Eye (tissue), 1 donor: ENCODE measurements around the gene PHTF2.
A peak's percentile ranks its signal among the peaks of the same experiment; 100 is the strongest.

Experiments
- DNase-seq: peaks from one replicate; pipeline ENCODE4 v3.0.0-alpha.2; 2015

The PHTF2 gene

GRCh38 chr7:77885155-77885554, 86.6 kb downstream of the PHTF2 start:
- no peak for DNase-seq

GRCh38 chr7:77887567-77887966, 89.0 kb downstream of the PHTF2 start:
- no peak for DNase-seq

GRCh38 chr7:77888998-77889397, 90.4 kb downstream of the PHTF2 start:
- no peak for DNase-seq

GRCh38 chr7:77893813-77894212, 95.2 kb downstream of the PHTF2 start:
- peak; percentile 24 for DNase-seq

GRCh38 chr7:77894574-77895091, 96.1 kb downstream of the PHTF2 start:
- no peak for DNase-seq

- DNase-seq, result no peak
Observed at GRCh38 chr7:77895905-77896304, 97.3 kb downstream of the PHTF2 start.

GRCh38 chr7:77897004-77897547, 98.5 kb downstream of the PHTF2 start:
- DNase-seq, result no peak

GRCh38 chr7:77899516-77899915, 100.9 kb downstream of the PHTF2 start:
- no peak for DNase-seq

GRCh38 chr7:77903597-77903996, 105.0 kb downstream of the PHTF2 start:
- no peak for DNase-seq

- no peak for DNase-seq
Observed at GRCh38 chr7:77904252-77904651, 105.7 kb downstream of the PHTF2 start.

GRCh38 chr7:77907281-77907680, 108.7 kb downstream of the PHTF2 start:
- no peak for DNase-seq

GRCh38 chr7:77908664-77909063, 110.1 kb downstream of the PHTF2 start:
- DNase-seq, result no peak

GRCh38 chr7:77910124-77910523, 111.6 kb downstream of the PHTF2 start:
- no peak for DNase-seq

- no peak for DNase-seq
Observed at GRCh38 chr7:77912293-77912692, 113.7 kb downstream of the PHTF2 start.

GRCh38 chr7:77913977-77914607, 115.5 kb downstream of the PHTF2 start:
- no peak for DNase-seq

- DNase-seq, result no peak
Observed at GRCh38 chr7:77917500-77918262, 119.1 kb downstream of the PHTF2 start.

- no peak for DNase-seq
Observed at GRCh38 chr7:77918676-77919075, 120.1 kb downstream of the PHTF2 start.

GRCh38 chr7:77923419-77923818, 124.8 kb downstream of the PHTF2 start:
- DNase-seq, result no peak

GRCh38 chr7:77930496-77930895, 131.9 kb downstream of the PHTF2 start:
- no peak for DNase-seq

- no peak for DNase-seq
Observed at GRCh38 chr7:77931841-77932240, 133.3 kb downstream of the PHTF2 start.

GRCh38 chr7:77933394-77933793, 134.8 kb downstream of the PHTF2 start:
- DNase-seq, result no peak

- DNase-seq, result no peak
Observed at GRCh38 chr7:77935652-77936348, 137.2 kb downstream of the PHTF2 start.

GRCh38 chr7:77940647-77941046, 142.1 kb downstream of the PHTF2 start:
- peak; percentile 62 for DNase-seq
